Activated B cell treated with CpG ODN at 0.5 μM for 24 hours (primary cell): ENCODE data around the gene USH1G. TPM values are rescaled to one million over a fixed set of nuclear protein-coding genes. Genes with fewer than 3 reads are reported as not detected.

Source experiments
- ATAC-seq: fragments of 200-7000 bp; cut with Tn5 transposase; one replicate; pipeline ENCODE4 v1.10.0; 2021; ENCODE audit warnings: low read depth, mild to moderate bottlenecking, moderate library complexity
- CTCF ChIA-PET: fragments of 350-600 bp; sonication (Branson Sonifier 250); formaldehyde crosslinking; loops from one replicate; lab custom pipeline; 2021; ENCODE audit warnings: antibody characterized with exemption; lab: Charles Lee
- POLR2A ChIA-PET: fragments of 350-600 bp; sonication (Branson Sonifier 250); formaldehyde crosslinking; loops from one replicate; lab custom pipeline; 2021; ENCODE audit warnings: antibody characterized with exemption; lab: Charles Lee
- DNase-seq: peaks from one replicate; pipeline ENCODE4 v3.0.0; 2022
- H3K27ac Mint-ChIP-seq: one replicate; pipeline ENCODE4 v1.8.0; 2020; ENCODE audit warnings: mixed read lengths
- H3K27me3 Mint-ChIP-seq: one replicate; pipeline ENCODE4 v1.8.0; 2021; ENCODE audit warnings: mixed read lengths
- H3K36me3 Mint-ChIP-seq: one replicate; pipeline ENCODE4 v1.8.0; 2021; ENCODE audit warnings: low read depth, mixed read lengths
- H3K4me1 Mint-ChIP-seq: one replicate; pipeline ENCODE4 v1.8.0; 2021; ENCODE audit warnings: mixed read lengths
- H3K4me3 Mint-ChIP-seq: one replicate; pipeline ENCODE4 v1.8.0; 2020; ENCODE audit warnings: mild to moderate bottlenecking, mixed read lengths
- H3K9me3 Mint-ChIP-seq: one replicate; pipeline ENCODE4 v1.8.0; 2020; ENCODE audit warnings: mixed read lengths
- intact Hi-C: fragments of 100-400 bp; cut with micrococcal nuclease; formaldehyde crosslinking; loops from one replicate; pipeline ENCODE4 v1.15.1; 2024
- total RNA-seq: library from RNA; stranded (reverse); gene quantifications from 2 replicates; pipeline ENCODE4 v1.2.3, GENCODE V29; 2022
- TF ChIP-seq, protein P1 (sequence below): fragments of 200-600 bp; IDR thresholded peaks from one replicate; pipeline ENCODE4 v1.8.0; 2022; ENCODE audit warnings: antibody characterized with exemption, mild to moderate bottlenecking

Gene USH1G
- not detected in 2 replicates for total RNA-seq

DNA sequence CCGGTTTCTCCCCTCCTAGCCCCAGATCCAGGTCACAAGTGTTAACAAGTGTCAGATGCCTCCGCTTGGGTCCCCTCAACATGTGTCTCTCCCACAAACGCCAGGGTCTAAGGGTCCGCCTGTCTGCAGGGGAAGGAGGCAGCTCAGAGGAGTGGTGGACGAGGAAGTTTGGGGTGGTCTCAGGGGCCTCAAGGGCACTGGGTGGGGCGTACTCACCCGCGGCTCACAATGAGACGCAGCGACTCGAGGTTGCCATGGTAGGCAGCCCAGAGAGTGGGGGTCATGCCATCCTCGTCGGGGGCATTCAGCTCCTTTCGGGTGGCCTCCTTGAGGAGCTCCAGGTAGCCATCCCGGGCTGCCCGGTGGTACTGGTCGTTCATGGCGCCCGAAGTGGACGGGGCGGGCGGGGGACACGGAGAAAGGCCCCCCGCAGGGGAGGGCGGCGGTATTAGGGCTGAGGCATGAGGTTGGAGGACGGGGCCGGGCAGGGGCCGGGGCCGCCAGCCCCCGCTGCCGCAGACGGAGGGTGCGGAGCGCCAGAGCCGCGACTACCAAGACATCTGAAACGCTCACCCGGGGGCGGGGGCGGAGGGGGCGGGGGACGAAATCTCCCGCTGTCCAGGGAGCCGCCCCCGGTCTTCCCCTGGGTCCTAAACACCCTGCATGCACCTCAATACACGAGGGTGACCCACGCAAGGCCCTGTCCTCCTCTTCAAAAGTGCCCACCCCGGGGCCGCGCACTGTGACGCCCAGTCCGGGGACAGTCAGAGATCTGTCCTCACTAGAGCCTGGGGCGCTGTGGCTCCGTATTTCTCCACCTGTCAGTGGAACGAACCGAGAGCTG lies at the start of gene USH1G:
Gene USH1G, minus strand, starts transcription at position 562 of the 844 bp plus-strand sequence. Its CDS starts 182 bp downstream, at position 380.
- TF ChIP-seq, protein P1, sequence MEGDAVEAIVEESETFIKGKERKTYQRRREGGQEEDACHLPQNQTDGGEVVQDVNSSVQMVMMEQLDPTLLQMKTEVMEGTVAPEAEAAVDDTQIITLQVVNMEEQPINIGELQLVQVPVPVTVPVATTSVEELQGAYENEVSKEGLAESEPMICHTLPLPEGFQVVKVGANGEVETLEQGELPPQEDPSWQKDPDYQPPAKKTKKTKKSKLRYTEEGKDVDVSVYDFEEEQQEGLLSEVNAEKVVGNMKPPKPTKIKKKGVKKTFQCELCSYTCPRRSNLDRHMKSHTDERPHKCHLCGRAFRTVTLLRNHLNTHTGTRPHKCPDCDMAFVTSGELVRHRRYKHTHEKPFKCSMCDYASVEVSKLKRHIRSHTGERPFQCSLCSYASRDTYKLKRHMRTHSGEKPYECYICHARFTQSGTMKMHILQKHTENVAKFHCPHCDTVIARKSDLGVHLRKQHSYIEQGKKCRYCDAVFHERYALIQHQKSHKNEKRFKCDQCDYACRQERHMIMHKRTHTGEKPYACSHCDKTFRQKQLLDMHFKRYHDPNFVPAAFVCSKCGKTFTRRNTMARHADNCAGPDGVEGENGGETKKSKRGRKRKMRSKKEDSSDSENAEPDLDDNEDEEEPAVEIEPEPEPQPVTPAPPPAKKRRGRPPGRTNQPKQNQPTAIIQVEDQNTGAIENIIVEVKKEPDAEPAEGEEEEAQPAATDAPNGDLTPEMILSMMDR: no peak
- no peaks in the 10 kb centered on the region for H3K9me3 Mint-ChIP-seq
- H3K4me1 Mint-ChIP-seq: peaks cover 21% of the 10 kb centered on the region
- ATAC-seq (peak; percentile 32), DNase-seq (peak; percentile 28)
- H3K4me3 Mint-ChIP-seq: peak within 1 kb of the TSS; percentile 63
- H3K36me3 Mint-ChIP-seq: no peaks in the 10 kb centered on the region
- peaks cover 53% of the 10 kb centered on the region for H3K27me3 Mint-ChIP-seq
- CTCF ChIA-PET: interaction anchor here (1.1 to 1.7 kb wide), 2 partner anchors 35 to 38 kb away, joined by 4 to 5 read pairs; no protein-coding TSS in a partner anchor
- POLR2A ChIA-PET: no interaction called here
- no peak within 1 kb of the TSS for H3K27ac Mint-ChIP-seq
- intact Hi-C loops: loop anchor here (1.0 to 5.0 kb wide), 2 partner anchors 35 to 284 kb away; partner anchors contain the start of gene NUP85

DNA sequence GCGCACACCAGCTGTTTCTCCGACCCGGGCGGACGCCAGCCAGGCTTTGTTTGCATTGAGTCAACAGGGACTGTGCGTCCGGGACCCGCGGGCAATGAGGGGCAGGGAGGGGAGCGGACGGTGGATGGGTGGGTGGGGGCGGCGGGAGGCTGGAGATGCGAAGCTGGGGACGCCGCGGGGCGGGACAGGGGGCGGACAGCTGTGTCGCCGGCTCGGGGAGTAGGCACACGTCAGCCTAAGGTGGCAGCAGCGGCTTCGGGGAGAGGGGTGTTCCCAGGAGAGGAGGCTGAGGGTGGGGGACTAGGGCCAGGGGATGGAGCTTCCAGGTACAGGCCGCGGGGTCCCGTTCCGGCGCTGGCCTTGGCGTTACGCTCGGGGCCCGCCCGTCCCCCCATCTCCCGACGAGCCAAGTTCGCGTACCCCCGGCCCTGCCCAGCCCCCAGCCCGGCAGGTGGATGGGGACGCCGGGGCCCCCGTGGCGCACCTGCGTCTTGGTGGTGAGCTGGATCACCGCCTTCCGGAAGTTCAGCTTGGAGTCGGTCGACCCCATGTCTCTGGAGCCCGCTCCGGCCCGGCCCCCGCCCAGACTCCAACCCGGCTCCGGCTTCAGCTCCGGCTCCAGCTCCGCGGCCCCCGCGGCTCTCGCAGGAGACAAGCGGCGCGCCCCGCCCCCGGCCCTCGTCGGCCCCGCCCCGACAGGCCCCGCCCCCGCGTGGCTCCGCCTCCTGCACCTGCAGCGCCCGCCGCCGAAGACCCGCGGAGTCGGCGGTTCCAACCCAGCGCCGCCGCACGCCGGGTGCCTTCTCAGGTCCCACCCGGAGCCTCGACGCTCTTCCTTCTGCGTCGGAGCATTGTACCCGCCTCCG lies 49.3 kb upstream of the USH1G start, which contains the start of gene HID1:
Gene HID1, minus strand, starts transcription at position 653 of the 866 bp plus-strand sequence. Its CDS starts 103 bp downstream, at position 550.
- intact Hi-C loops: loop anchor here (1.0 to 5.0 kb wide), 2 partner anchors 15 to 210 kb away; partner anchors contain the start of genes CDR2L and SUMO2
- ATAC-seq: peak; percentile 92
- CTCF ChIA-PET: interaction anchor here (0.7 to 5.1 kb wide), 3 partner anchors 11 to 16 kb away, joined by 3 to 37 read pairs (median 10); no protein-coding TSS in a partner anchor
- H3K36me3 Mint-ChIP-seq: no peaks in the 10 kb centered on the region
- H3K27me3 Mint-ChIP-seq: peaks cover 19% of the 10 kb centered on the region
- H3K4me3 Mint-ChIP-seq: peak within 1 kb of the TSS; percentile 76
- peak; percentile 69 for DNase-seq
- peak within 1 kb of the TSS; percentile 2 for H3K27ac Mint-ChIP-seq
- TF ChIP-seq, protein P1: no peak
- POLR2A ChIA-PET: interaction anchor here (0.6 to 3.8 kb wide), 8 partner anchors 11 to 291 kb away, joined by 3 to 24 read pairs (median 4); partner anchors contain the start of genes ARMC7, CDR2L and MRPL58
- no peaks in the 10 kb centered on the region for H3K9me3 Mint-ChIP-seq
- H3K4me1 Mint-ChIP-seq: peaks cover 6% of the 10 kb centered on the region

DNA sequence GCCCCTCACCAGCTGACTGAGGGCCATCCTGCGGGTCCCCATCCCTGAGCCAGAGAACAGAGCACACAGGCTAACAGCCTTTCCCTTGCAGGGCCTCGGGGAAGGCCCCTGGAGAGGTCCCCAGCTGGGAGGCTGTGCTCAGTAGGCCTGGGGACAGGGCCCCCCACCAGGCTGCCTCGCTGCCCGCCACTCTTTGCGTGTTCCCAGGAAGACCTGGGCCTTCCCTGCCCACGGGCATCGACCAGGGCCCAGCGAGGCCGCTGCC lies 48.7 kb upstream of the USH1G start:
- ChIA-PET POLR2A (interaction anchor here (0.6 to 3.8 kb wide), 5 partner anchors 10 to 291 kb away, joined by 3 to 24 read pairs (median 6); partner anchors contain the start of gene MRPL58), CTCF (interaction anchor here (1.0 to 5.1 kb wide), 2 partner anchors 11 to 14 kb away, joined by 3 to 37 read pairs; no protein-coding TSS in a partner anchor)
- ATAC-seq: no peak
- DNase-seq: no peak
- intact Hi-C loops: loop anchor here (1.0 to 5.0 kb wide), 2 partner anchors 16 to 211 kb away; partner anchors contain the start of genes CDR2L and SUMO2
- Mint-ChIP-seq H3K4me3 (peak overlapping the region; percentile 76), H3K27ac (no peak overlapping the region), H3K9me3 (no peaks in the 10 kb centered on the region), H3K36me3 (no peaks in the 10 kb centered on the region), H3K27me3 (peaks cover 19% of the 10 kb centered on the region), H3K4me1 (peaks cover 6% of the 10 kb centered on the region)
- TF ChIP-seq, protein P1: no peak

DNA sequence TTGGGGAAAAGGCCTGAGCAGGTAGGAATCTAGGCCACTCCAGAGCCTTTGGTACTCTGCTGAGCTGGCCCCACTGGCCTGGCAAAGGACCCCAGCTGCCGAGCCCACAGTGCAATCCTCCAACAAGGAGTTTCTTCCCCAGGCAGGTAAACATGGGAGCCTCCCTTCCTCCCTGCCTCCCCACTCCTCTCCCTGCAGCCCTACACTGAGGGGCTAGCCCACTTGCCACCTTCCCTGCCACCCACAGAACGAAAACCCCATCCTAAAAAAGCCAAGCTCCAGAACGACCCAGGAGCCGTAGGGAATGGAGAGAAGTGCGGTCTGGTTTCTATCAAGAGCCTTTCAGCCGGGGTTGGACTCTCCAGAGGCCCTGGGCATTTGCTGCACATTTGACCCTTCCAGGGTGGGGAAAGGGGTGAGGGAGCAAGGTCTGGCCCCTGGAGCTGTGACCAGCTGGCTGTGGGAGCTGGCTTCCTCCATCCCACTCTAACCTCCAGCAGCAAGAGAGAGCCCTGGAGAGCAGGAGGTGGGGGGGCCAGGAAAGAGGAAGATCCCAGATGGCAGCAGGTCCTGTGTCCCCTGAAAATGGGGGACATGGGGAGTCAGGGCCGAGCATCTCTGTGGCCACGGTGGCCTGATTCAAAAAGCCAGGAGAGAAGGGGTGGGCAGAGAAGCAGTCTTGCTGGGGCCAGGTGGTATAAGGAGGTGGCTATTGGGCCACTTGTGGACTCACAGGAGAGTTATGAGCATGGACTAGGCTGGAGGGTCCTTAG lies 48.2 kb upstream of the USH1G start:
- ChIA-PET CTCF (interaction anchor here (1.0 to 5.1 kb wide), 2 partner anchors 10 to 13 kb away, joined by 3 to 37 read pairs; no protein-coding TSS in a partner anchor), POLR2A (interaction anchor here (0.6 to 3.8 kb wide), 5 partner anchors 10 to 292 kb away, joined by 3 to 24 read pairs (median 6); partner anchors contain the start of gene MRPL58)
- peaks cover 6% of the 10 kb centered on the region for H3K4me1 Mint-ChIP-seq
- ATAC-seq (no peak), DNase-seq (no peak)
- H3K27me3 Mint-ChIP-seq: peaks cover 19% of the 10 kb centered on the region
- intact Hi-C loops: loop anchor here (5.0 kb wide), 1 partner anchor 211 kb away; the partner anchor contains the start of gene SUMO2
- H3K36me3 Mint-ChIP-seq: no peaks in the 10 kb centered on the region
- H3K9me3 Mint-ChIP-seq: no peaks in the 10 kb centered on the region
- TF ChIP-seq, protein P1: no peak
- H3K27ac Mint-ChIP-seq: no peak overlapping the region
- peak overlapping the region; percentile 76 for H3K4me3 Mint-ChIP-seq
